ENCODE measurements around the gene PTPRB. TPM values are rescaled to one million over a fixed set of nuclear protein-coding genes. Genes with fewer than 3 reads are reported as not detected.

Gene PTPRB
- total and polyA plus RNA-seq, 2 of the 8 experiments (the other 6 are each of a cell fraction or from before 2014, with no cell fraction given): 0.36 to 0.58 TPM

DNA sequence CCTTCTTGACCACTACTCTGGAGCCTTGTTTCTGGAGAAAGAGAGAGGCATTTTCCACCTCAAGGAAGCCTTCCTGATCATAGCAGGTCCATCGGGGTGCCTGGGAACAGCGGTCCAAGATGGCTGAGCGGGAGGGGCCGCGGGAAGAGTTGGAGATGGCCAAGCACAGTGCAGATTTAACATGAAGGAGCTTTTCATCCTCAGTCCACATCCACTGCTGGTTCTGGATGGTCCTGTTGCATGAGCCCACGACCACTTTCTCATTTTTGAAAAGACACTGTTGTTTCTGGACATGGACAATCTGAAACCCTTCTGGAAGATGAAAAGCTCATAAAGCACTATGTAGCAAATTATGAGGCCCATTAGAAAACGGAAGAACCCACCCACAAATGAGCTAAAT, 1.5 kb downstream of the PTPRB start (continued):
- TF ChIP-seq HDAC6 (IDR thresholded peaks at IDR 0.05; ENCODE audit: low read depth, low read length): no peak
- no peak for TF ChIP-seq SP4 (IDR thresholded peaks at IDR 0.05; ENCODE audit: low read length)

Data from H1 (cell line).